Amygdala (tissue), 56 donors: ENCODE measurements around the gene RAB39A.

Source experiments
- DNase-seq, 56 donors: peaks; one replicate each; lab custom pipeline; 2025; lab: John Stamatoyannopoulos, UW

RAB39A gene

DNA sequence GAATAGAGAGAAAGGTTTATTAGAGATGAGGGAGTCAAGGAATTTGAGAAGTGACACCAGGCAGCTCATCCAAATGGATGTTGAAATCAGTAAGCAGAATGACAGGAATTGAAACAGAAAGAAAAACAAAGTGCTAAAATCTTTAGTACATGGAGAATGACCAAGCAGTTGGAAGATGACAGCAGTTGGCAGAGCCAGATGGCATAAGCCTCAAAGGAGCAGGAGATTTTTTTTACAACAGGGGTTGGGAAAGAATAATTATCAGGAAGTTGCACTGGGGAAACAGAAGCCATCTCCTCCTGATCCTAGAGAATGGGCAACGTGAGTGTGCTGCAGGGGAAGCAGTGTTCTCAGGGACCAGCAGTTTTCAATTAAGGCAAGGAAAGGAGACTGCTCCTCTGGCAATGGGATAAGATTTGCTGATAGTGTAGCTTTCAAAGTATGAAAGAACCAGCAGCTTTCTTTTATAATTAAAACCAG lies 28.9 kb downstream of the RAB39A start:
- DNase-seq, result peak in 10 of 56 donors; percentile 1 to 23 (median 6)

DNA sequence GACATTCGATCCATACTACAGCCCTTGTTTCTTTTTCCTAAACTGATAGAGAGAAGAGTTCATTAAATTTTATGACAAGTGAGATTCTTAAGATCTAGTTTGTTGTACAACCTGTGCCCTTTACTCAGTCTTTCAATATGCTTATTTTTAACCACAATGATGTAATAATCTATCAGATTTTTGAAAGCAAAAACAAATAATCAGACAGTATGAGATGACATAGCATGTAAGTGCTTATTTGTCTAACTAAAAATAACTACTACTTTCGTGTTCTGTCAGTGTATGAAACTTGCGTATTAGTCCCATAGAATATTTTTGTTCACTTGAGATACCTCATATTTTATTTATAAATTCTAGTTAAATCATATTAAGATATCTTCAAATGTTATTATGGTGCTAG lies 33.2 kb downstream of the RAB39A start:
- DNase-seq, result no peak

DNA sequence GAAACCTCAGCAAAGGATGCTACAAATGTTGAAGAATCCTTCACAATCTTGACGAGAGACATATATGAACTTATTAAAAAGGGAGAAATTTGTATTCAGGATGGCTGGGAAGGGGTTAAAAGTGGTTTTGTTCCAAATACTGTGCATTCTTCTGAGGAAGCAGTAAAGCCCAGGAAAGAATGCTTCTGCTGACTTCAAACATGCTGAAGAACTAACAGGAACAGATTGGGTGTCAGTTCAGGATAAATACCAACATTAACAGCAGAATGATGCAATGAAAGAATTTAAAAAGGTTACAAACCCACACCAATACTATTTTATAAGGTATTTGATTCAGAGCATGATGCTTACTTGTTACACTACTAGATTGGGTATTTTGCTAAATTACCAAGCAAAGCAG lies 33.9 kb downstream of the RAB39A start:
- peak in 1 of 56 donors; percentile 9 for DNase-seq

DNA sequence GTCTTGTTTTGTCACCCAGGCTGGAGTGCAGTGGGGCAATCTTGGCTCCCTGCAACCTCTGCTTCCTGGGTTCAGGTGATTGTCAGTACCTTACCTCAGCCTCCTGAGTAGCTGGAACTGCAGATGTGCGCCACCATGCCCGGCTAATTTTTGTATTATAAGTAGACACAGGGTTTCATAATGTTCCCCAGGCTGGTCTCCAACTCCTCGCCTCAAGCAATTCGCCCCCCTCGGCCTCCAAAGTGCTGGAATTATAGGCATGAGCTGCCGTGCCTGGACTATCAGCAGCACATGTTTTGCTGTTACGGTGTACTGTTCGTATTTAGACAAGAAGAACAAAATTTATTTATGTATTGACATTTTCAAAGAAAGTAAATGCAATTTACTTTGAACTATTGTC lies 34.8 kb downstream of the RAB39A start:
- DNase-seq, result no peak

DNA sequence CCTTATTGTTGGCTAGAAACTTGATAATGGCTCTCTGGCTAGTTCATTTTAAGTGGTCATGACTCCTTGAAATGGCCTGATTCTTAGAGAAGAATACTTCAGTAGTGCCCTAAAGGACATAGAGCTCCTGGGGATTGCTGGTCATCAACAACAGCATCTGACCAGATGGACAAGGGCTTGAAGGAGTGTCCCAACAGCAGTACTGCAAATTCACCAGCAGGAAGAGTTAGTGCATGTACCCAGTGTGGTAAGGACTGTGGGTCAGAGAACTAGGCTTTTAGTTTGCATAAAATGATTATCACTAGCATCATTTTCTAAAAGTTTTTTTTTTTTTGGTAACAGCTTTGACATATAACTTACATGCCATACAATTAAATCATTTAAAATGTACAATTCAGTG lies 41.0 kb downstream of the RAB39A start:
- DNase-seq, result no peak

GRCh38 chr11:107970049-107970448 lies 41.8 kb downstream of the RAB39A start:
- no peak for DNase-seq

DNA sequence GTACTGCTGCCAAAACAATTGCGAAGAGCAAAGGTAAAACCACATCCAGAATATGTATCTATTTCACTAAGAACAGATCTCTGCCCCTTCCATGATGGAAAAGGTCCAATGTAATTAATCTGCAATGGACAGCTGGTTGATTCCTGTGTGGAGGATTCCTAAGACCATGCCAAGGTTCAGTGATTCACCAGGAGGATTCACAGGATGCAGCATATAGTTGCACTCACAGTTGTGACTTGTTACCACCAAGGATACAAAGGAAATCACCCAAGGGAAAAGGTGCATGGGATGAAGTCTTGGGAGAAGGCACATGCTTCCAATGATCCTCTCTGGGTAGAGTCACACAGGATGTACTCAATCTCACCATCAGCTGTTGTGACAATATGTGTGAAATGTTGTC lies 45.4 kb downstream of the RAB39A start:
- no peak for DNase-seq

GRCh38 chr11:107988397-107989158 lies 60.3 kb downstream of the RAB39A start:
- DNase-seq, result no peak

GRCh38 chr11:107991868-107992414 lies 63.7 kb downstream of the RAB39A start:
- DNase-seq, result no peak

GRCh38 chr11:107996006-107996776 lies 67.9 kb downstream of the RAB39A start:
- DNase-seq, result no peak

- no peak for DNase-seq
These were observed 70.5 kb downstream of the RAB39A start for GRCh38 chr11:107998761-107999160.

DNA sequence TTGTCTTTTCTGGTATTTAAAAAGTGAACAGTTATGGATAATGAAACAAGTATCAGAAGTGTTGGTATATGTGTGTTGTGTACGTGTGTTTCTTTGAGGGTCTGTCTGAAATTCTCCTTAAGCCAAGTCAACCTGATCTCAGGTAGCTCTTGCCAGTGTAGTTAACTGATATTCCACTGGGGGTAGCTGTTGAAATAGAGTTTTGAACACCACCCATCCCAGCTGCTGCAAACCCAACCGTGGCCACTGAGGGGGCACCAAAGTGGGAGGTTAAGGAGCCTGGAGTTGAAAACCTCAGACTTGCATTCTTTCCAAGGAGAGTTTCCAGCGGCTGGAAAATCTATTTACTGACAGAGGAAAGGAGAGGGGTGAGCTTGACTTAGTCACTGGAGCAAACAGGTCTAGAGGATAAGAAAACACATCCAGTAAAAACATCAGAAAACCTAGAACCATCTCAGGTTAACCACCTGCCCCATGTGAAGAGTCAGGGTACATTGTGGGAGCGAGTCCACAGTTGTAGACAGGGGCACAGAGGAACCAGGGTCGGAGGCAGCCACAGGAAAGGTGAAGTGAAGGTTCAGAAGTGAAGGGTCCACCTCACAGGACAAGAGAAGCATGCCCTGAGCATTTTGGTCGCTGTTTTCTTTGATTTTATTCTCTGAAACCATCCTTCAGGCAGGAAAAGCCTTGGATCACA lies 71.7 kb downstream of the RAB39A start:
- no peak for DNase-seq

DNA sequence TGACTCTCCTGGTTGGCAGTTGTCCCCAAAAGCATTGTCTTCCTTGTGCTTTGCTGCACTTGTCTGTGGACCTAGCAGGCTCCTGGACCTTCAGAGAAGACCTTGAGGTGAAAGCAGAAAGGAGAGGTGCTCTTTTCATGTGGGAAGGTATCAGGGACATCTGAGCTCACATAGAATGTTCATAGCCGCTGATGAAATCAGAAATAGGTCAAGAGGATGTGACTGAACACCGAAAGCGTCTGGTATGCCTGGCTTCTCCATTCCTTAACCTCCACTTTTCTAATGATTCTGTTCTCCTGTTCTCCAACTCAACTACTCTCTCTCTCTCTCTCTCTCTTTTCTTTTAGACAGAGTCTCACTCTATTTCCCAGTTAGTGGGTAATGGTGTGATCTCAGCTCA lies 74.2 kb downstream of the RAB39A start:
- no peak for DNase-seq

DNA sequence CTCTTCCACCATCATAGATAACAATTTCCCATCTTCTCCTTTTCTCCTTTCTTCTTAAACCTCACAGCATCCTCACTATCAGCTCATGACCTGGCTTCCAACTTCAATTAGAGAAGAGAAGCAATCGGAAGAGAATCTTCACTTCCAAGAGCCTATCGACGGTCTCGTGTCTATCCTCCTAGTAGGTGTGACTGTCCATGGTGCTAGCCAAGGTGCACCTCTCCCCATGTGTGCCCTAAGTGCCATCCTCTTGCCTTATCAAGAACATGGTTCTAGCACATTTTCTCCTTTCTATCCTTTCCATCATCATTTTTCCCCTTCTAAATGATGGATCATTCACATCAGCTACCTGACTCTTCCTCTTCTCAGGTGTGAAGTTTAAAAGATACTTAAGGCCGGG lies 75.4 kb downstream of the RAB39A start:
- no peak for DNase-seq

DNA sequence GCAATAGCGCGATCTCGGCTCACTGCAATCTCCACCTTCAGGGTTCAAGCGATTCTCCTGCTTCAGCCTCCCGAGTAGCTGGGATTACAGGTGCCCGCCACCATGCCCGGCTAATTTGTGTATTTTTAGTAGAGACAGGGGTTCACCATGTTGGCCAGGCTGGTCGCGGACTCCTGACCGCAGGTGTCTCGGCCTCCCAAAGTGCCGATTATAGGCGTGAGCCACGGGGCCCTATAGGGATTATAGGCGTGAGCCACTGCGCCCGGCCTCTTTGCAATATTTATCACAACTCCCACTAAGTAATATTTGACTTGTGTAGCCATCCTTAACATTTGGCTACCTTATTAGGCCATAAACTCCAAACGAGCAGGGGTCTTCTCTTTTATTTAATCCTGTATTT lies 79.6 kb downstream of the RAB39A start:
- DNase-seq, result no peak

- peak; percentile 30 to 93 (median 78) for DNase-seq
These were observed 80.6 kb downstream of the RAB39A start, which contains the start of gene CUL5 for GRCh38 chr11:108008656-108009496. Gene CUL5, plus strand, starts transcription at chr11:108008898. Its CDS starts 451 bp downstream, at chr11:108009349.

GRCh38 chr11:108009497-108010370 lies 81.5 kb downstream of the RAB39A start:
- DNase-seq, result peak in 13 of 56 donors; percentile 12 to 50 (median 31)

GRCh38 chr11:108012139-108012725 lies 84.0 kb downstream of the RAB39A start:
- no peak for DNase-seq
